Measurements from ENCODE around the gene ABHD16A.

Gene ABHD16A

DNA sequence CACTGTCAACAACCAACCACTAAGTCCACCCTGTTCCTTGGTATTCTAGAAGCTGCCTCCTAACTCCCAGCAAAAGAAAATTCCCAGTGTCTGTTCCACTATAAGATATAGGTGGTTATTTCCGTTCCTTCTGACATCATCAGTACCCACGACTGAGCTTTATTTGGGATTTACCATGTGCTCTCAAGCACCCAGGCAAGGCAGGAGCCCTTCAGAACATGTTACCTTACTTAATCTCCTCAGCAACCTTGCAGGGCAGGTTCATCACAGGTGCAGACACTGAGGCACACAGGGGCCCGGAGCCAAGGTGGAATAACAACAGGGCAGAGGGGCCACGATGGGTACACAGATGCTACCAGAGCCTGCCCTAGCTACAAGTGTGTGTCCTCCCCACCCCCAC lies 10.8 kb downstream of the ABHD16A start:
- DNase-seq (ENCODE audit: insufficient read length, low spot score) (no peak), FAIRE-seq (no peak)
- TF ChIP-seq, protein P1, sequence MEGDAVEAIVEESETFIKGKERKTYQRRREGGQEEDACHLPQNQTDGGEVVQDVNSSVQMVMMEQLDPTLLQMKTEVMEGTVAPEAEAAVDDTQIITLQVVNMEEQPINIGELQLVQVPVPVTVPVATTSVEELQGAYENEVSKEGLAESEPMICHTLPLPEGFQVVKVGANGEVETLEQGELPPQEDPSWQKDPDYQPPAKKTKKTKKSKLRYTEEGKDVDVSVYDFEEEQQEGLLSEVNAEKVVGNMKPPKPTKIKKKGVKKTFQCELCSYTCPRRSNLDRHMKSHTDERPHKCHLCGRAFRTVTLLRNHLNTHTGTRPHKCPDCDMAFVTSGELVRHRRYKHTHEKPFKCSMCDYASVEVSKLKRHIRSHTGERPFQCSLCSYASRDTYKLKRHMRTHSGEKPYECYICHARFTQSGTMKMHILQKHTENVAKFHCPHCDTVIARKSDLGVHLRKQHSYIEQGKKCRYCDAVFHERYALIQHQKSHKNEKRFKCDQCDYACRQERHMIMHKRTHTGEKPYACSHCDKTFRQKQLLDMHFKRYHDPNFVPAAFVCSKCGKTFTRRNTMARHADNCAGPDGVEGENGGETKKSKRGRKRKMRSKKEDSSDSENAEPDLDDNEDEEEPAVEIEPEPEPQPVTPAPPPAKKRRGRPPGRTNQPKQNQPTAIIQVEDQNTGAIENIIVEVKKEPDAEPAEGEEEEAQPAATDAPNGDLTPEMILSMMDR (IDR thresholded peaks at IDR 0.05; ENCODE audit: insufficient read depth, missing control alignments): no peak

DNA sequence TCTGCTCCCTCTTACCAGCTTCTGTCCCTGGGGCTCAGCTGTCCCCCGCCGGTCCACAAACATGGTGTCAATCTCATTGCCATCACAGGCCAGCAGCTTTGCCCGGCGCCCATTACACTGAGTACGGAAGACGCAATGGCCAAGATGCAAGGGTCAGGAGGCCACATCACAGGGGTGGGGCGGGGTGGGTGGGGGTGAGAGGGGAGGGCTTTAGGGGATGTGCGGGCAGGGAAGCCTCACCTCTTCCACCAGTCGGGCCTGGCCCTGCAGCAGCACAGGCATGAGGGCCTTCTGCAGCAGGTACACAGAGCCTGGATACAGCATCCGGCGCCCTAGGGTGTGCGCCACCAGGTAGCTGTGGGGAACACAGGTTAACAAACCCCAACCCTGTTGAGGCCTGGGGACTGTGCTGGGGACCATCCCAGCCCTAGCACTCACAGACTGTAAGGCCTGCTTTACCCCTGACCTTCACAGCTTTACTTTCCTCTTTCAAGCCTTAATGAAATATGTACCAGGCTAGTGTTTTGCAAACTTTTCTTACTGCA lies 11.5 kb downstream of the ABHD16A start:
- FAIRE-seq (no peak), DNase-seq (ENCODE audit: insufficient read length, low spot score) (no peak)
- TF ChIP-seq, protein P1 (IDR thresholded peaks at IDR 0.05; ENCODE audit: insufficient read depth, missing control alignments): no peak

DNA sequence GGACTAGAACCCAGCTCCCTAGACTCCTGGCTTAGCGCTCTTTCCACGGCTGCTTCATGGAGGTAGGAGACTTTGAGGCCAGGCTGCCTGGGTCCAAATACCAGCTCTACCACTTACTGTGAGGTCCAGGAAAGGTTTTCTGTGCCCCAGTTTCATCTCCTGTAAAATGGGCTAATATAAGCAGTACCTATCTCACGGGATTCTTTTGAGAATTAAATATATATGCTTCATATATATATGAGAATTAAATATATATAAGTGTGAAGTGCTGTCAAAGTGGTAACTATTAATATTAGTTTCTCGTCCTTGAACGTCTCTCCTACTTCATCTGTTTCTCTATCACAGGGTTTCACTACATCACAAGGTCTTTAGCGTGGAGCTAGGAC lies 12.1 kb downstream of the ABHD16A start:
- TF ChIP-seq, protein P1 (IDR thresholded peaks at IDR 0.05; ENCODE audit: insufficient read depth, missing control alignments): no peak
- FAIRE-seq (no peak), DNase-seq (ENCODE audit: insufficient read length, low spot score) (no peak)

DNA sequence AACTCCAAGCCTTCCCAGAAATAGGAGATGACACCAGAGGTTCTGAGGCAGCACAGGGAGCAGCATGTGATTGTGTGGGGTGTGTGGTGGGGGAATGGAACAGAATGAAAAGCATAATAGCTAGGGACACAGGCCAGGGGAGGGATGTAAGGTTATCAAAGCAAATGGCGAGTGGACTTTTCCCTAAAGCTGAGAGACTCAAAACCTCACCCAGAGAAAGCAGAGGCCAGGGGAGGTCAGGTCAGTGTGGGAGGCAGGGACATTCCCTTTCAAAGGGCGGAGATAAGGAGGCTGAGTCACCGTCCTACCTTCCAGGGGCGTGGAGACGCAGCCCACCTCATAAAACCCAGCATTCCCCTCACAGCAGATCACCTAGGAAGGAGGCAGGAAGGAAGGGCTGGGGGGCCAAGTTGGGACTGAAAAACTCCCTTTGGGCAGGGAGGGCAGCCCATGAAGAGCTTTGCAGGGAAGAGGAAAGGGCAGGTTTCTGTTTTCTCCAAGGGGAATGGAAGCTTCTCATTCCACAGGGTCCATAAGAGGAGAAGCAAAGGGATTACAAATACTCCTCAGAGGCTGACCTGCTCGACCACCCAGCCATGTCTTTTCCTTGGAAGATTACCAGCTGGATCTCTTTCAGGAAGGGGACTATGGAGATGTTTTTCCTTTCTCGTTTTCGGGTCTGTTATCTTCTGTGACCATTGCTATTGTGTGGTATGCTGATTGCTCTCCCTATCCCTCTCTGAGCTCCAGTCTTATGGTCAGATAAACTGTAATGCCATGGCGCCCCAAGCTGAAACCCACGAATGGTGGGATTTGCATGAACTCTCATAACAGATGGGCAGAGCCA lies 12.7 kb downstream of the ABHD16A start:
- FAIRE-seq (no peak), DNase-seq (ENCODE audit: insufficient read length, low spot score) (no peak)
- TF ChIP-seq, protein P1 (IDR thresholded peaks at IDR 0.05; ENCODE audit: insufficient read depth, missing control alignments): no peak

DNA sequence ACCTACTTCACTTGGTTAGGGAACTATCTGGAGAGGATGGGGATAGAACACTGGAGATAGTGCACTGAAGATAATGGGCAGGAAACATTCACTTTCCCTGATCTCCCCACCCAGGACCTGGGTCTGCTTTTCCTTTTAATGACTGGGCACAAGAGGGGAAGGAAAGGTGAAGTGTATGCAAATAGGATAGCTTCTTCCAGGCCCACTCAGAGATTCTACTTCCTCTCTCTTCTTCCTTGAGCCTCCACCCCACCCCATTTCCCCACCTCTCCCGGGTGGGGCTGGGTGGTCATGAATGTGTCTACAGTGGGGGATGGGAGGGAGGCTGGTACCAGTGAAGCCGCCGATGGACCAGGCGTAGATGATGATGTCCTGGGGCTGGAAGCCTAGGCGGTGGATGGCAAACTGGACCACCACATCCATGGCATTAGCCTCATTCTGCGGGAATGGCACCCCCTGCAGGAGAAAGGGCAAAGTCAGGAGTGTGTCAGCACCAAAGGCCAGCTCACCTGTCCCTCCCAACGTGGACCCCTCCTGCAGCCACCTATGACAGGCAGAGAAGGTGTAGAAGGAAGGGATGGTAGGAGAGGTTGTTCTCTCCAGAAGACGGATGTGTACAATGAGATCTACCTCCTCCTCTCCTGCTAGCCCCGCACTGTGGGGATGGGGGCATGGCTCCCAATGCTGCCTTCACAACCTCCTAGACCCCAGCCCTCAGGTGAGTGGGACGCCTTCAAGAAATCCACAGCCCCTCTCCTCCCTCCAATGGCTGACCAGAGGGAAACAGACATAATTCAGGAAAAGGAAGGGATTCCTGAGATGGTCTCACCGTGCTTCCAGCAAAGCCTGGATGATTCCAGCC lies 13.6 kb downstream of the ABHD16A start:
- TF ChIP-seq, protein P1 (IDR thresholded peaks at IDR 0.05; ENCODE audit: insufficient read depth, missing control alignments): peak; percentile 15
- DNase-seq (ENCODE audit: insufficient read length, low spot score) (no peak), FAIRE-seq (no peak)

DNA sequence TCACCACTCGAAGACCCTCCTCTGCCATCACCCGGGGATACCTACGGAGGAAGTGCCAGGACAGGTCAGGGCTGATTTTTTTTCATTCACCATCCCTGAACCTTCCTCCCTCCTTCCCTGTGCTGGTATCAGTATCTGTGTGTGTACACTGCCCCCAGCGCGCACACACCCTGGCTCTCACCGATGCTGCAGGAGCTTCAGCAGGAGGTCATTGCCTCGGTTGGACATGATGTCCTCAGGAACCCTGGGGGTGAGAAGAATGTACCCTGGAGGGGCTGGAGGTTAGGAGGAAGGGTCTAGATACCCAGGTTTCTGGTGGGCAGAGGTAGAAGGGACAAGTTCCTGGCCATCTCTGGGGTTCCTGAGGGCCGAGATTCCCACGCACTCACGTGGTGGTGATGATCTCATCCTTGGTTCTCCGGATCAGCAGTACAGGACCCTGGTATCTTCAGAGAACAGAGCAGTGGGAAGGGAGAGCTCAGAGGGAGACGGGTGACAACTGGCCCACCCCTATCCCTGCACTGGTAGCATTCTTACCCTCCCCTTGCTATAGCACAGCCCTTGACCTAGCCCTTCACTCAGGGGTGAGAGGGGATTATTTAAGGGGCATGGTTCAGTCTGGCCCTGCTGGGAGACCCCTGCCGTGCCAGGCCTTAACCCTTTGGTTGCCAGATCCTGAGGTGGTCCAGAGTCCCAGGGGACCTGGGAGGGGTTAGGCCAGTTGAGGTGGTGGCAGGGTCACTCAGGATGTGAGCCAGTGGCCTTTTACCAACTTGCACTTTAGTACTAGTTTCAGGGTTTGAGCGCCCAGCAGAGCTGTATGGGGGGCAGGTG lies 15.0 kb downstream of the ABHD16A start:
- no peak for DNase-seq (ENCODE audit: insufficient read length, low spot score)
- TF ChIP-seq, protein P1 (IDR thresholded peaks at IDR 0.05; ENCODE audit: insufficient read depth, missing control alignments): no peak
- FAIRE-seq: no peak
